H9 (cell line): ENCODE measurements around the gene ADRM1. TPM values are rescaled to one million over a fixed set of nuclear protein-coding genes. Genes with fewer than 3 reads are reported as not detected.
A peak's percentile ranks its signal among the peaks of the same experiment; 100 is the strongest.

Experiments used
- DNase-seq: peaks from one replicate; pipeline ENCODE4 v3.0.0-alpha.2; 2017
- H2AFZ ChIP-seq: one replicate; pipeline ENCODE4 v1.6.1; 2013; ENCODE audit warnings: mild to moderate bottlenecking, low read length, control low read depth, moderate library complexity
- H2AK5ac ChIP-seq: 2 replicates; pipeline ENCODE4 v1.6.1; 2013; ENCODE audit warnings: low read length, control low read depth, mixed read lengths; ENCODE audit not compliant: insufficient read length
- H2BK120ac ChIP-seq: one replicate; pipeline ENCODE4 v1.6.1; 2013; ENCODE audit warnings: low read depth, mild to moderate bottlenecking, low read length, control low read depth, inconsistent platforms; ENCODE audit not compliant: poor library complexity, severe bottlenecking
- H2BK12ac ChIP-seq: 2 replicates; pipeline ENCODE4 v1.6.1; 2013; ENCODE audit warnings: low read length, control low read depth, mixed read lengths, low read depth; ENCODE audit not compliant: insufficient read length
- H2BK15ac ChIP-seq: 2 replicates; pipeline ENCODE4 v1.6.1; 2013; ENCODE audit warnings: low read depth, low read length, control low read depth
- H2BK20ac ChIP-seq: one replicate; pipeline ENCODE4 v1.6.1; 2013; ENCODE audit warnings: low read depth, mild to moderate bottlenecking, low read length, control low read depth, inconsistent platforms; ENCODE audit not compliant: poor library complexity, severe bottlenecking
- H2BK5ac ChIP-seq: 2 replicates; pipeline ENCODE4 v1.6.1; 2013; ENCODE audit warnings: low read length, control low read depth, mixed read lengths; ENCODE audit not compliant: insufficient read length
- H3K14ac ChIP-seq: 2 replicates; pipeline ENCODE4 v1.6.1; 2013; ENCODE audit warnings: low read length, control low read depth; ENCODE audit not compliant: insufficient read depth
- H3K18ac ChIP-seq: 2 replicates; pipeline ENCODE4 v1.6.1; 2013; ENCODE audit warnings: low read depth, mild to moderate bottlenecking, mixed read lengths, low read length, control low read depth; ENCODE audit not compliant: insufficient read length
- H3K23ac ChIP-seq: 2 replicates; pipeline ENCODE4 v1.6.1; 2013; ENCODE audit warnings: low read length, control low read depth, mixed read lengths, low read depth; ENCODE audit not compliant: insufficient read length
- H3K23me2 ChIP-seq: 2 replicates; pipeline ENCODE4 v1.6.1; 2013; ENCODE audit warnings: low read depth, mild to moderate bottlenecking, mixed read lengths, low read length, control low read depth; ENCODE audit not compliant: insufficient read length, poor library complexity, severe bottlenecking
- H3K27ac ChIP-seq: 2 replicates; pipeline ENCODE4 v1.5.1; 2013; ENCODE audit warnings: low read length, control low read depth, mixed read lengths, low read depth; ENCODE audit not compliant: insufficient read length
- H3K27me3 ChIP-seq: 2 replicates; pipeline ENCODE4 v1.6.1; 2013; ENCODE audit warnings: low read length, control low read depth, inconsistent platforms; ENCODE audit not compliant: insufficient read depth
- H3K4ac ChIP-seq: 2 replicates; pipeline ENCODE4 v1.6.1; 2013; ENCODE audit warnings: low read depth, mild to moderate bottlenecking, control low read depth, inconsistent platforms, low read length, moderate library complexity
- H3K4me1 ChIP-seq: 2 replicates; pipeline ENCODE4 v1.6.1; 2013; ENCODE audit warnings: low read length, control low read depth, inconsistent platforms; ENCODE audit not compliant: insufficient read depth
- H3K4me2 ChIP-seq: 2 replicates; pipeline ENCODE4 v1.6.1; 2013; ENCODE audit warnings: low read length, control low read depth, mixed read lengths; ENCODE audit not compliant: insufficient read length, insufficient read depth
- H3K56ac ChIP-seq: 2 replicates; pipeline ENCODE4 v1.6.1; 2013; ENCODE audit warnings: low read depth, mild to moderate bottlenecking, mixed read lengths, low read length, control low read depth; ENCODE audit not compliant: insufficient read length
- H3K79me1 ChIP-seq: 2 replicates; pipeline ENCODE4 v1.6.1; 2013; ENCODE audit warnings: low read depth, mild to moderate bottlenecking, moderate library complexity, low read length, control low read depth, inconsistent platforms; ENCODE audit not compliant: insufficient read depth, poor library complexity, severe bottlenecking
- H3K79me2 ChIP-seq: 2 replicates; pipeline ENCODE4 v1.6.1; 2013; ENCODE audit warnings: low read length, control low read depth, inconsistent platforms; ENCODE audit not compliant: insufficient read depth
- H3K9ac ChIP-seq: 2 replicates; pipeline ENCODE4 v1.6.1; 2013; ENCODE audit warnings: low read length, control low read depth, mixed read lengths; ENCODE audit not compliant: insufficient read length; ENCODE audit errors: extremely low read depth
- H3K9me3 ChIP-seq: one replicate; pipeline ENCODE4 v1.6.1; 2013; ENCODE audit warnings: low read depth, low read length, inconsistent platforms; ENCODE audit not compliant: control insufficient read depth
- H3T11ph ChIP-seq: one replicate; pipeline ENCODE4 v1.6.1; 2013; ENCODE audit warnings: mild to moderate bottlenecking, low read length, control low read depth, inconsistent platforms
- H4K20me1 ChIP-seq: one replicate; pipeline ENCODE4 v1.6.1; 2013; ENCODE audit not compliant: control insufficient read depth, insufficient read length, insufficient read depth
- H4K5ac ChIP-seq: 2 replicates; pipeline ENCODE4 v1.6.1; 2013; ENCODE audit warnings: low read depth, mild to moderate bottlenecking, mixed read lengths, low read length, control low read depth; ENCODE audit not compliant: insufficient read length
- H4K8ac ChIP-seq: replicated peaks from 2 replicates; pipeline ENCODE4 v1.6.1; 2013; ENCODE audit warnings: low read length, control low read depth, mixed read lengths, low read depth; ENCODE audit not compliant: insufficient read length
- H4K91ac ChIP-seq: 2 replicates; pipeline ENCODE4 v1.6.1; 2013; ENCODE audit warnings: low read depth, mild to moderate bottlenecking, moderate library complexity, mixed read lengths, low read length, control low read depth; ENCODE audit not compliant: insufficient read length
- H3K27ac Mint-ChIP-seq, 3 experiments: 2 replicates in 2 of 3; 3 replicates in 1 of 3; pipeline ENCODE4 v1.8.0; 2020 to 2021; ENCODE audit warnings: mixed read lengths in 3 of 3, mild to moderate bottlenecking in 1 of 3, moderate library complexity in 1 of 3
- H3K27me3 Mint-ChIP-seq: 2 replicates; pipeline ENCODE4 v1.8.0; 2021; ENCODE audit warnings: low read depth, mild to moderate bottlenecking, moderate library complexity, mixed read lengths
- H3K36me3 Mint-ChIP-seq, 3 experiments: 2 replicates in 2 of 3; 3 replicates in 1 of 3; pipeline ENCODE4 v1.8.0; 2020 to 2021; ENCODE audit warnings: low read depth in 3 of 3, mixed read lengths in 3 of 3; ENCODE audit not compliant: insufficient read depth in 1 of 3
- H3K4me1 Mint-ChIP-seq, 2 experiments: 2 replicates each; pipeline ENCODE4 v1.8.0; 2020; ENCODE audit warnings: mixed read lengths in 2 of 2
- H3K4me3 Mint-ChIP-seq, 2 experiments: 2 replicates in 1 of 2; 3 replicates in 1 of 2; pipeline ENCODE4 v1.8.0; 2020 to 2021; ENCODE audit warnings: mild to moderate bottlenecking in 2 of 2, mixed read lengths in 2 of 2, moderate library complexity in 1 of 2
- H3K9me3 Mint-ChIP-seq, 2 experiments: 2 replicates in 1 of 2; 3 replicates in 1 of 2; pipeline ENCODE4 v1.8.0; 2020; ENCODE audit warnings: mild to moderate bottlenecking in 2 of 2, mixed read lengths in 2 of 2, moderate library complexity in 1 of 2
- WGBS: extraction: QIAGEN DNeasy Blood & Tissue Kit; methylation state at CpG from one replicate; pipeline ENCODE4 v1.1.7; 2013; ENCODE audit warnings: missing lambda C conversion rate, low lambda C conversion rate, mixed read lengths; ENCODE audit not compliant: insufficient read length; ENCODE audit errors: extremely low coverage; 5-methylcytosine and 5-hydroxymethylcytosine counted together
- total RNA-seq: library from RNA; stranded (reverse); gene quantifications from 2 replicates; pipeline ENCODE4 v1.2.1, GENCODE V29; 2021
- TF ChIP-seq, protein P1 (sequence below): fragments of 200-600 bp; sonication (generic); conservative IDR thresholded peaks from 3 replicates; pipeline ENCODE4 v1.8.0; 2021; ENCODE audit warnings: antibody characterized with exemption, mild to moderate bottlenecking

The ADRM1 gene
- total RNA-seq, 1 experiment from 2014 or later: 153 TPM

DNA sequence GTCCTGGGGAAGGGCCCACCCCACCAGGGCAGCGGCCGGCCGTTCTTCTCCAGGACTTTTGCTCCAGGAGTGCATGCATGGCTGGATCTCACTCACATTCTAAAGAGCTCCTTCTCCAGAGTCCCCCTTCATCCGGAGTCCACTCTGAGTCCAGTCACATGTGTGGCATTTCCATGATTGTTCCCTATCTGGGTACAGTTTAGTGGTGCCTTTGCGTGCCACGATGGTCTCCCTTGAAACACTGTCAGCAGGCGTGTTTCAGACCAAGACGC, 43.6 kb upstream of the ADRM1 start:
- Histone ChIP-seq H3T11ph (no peak overlapping the region), H4K20me1 (no peaks in the 10 kb centered on the region), H3K14ac (no peak overlapping the region), H3K9me3 (no peaks in the 10 kb centered on the region), H3K79me2 (no peaks in the 10 kb centered on the region), H2BK15ac (no peak overlapping the region), H3K4me2 (no peak overlapping the region), H3K4me1 (no peaks in the 10 kb centered on the region), H2BK120ac (no peak overlapping the region), H2BK12ac (no peak overlapping the region), H2BK20ac (no peak overlapping the region), H3K27me3 (no peaks in the 10 kb centered on the region), H3K79me1 (no peaks in the 10 kb centered on the region), H3K56ac (no peak overlapping the region), H2AK5ac (no peak overlapping the region), H4K8ac (no peak overlapping the region), H3K23me2 (no peaks in the 10 kb centered on the region), H3K4ac (no peak overlapping the region), H2BK5ac (no peak overlapping the region), H3K27ac (no peak overlapping the region), H2AFZ (no peak overlapping the region), H4K5ac (no peak overlapping the region), H3K23ac (no peak overlapping the region), H4K91ac (no peak overlapping the region), H3K9ac (no peak overlapping the region), H3K18ac (no peak overlapping the region)
- no peak for DNase-seq
- Mint-ChIP-seq H3K9me3 (no peaks in the 10 kb centered on the region), H3K4me3 (no peak overlapping the region), H3K27ac (0 out of 7 replicates have a peak overlapping the region, but pooled peaks of 1 of the 3 experiments have one; percentile 34), H3K27me3 (no peaks in the 10 kb centered on the region), H3K4me1 (peaks cover under 1% of the 10 kb centered on the region in 2 experiments), H3K36me3 (peaks cover 19 to 70% (median 45%) of the 10 kb centered on the region in 3 experiments; a peak in 6 of 7 replicates)
- WGBS: no CpG with 5 or more reads among the region's 8 CpGs
- TF ChIP-seq, protein P1, sequence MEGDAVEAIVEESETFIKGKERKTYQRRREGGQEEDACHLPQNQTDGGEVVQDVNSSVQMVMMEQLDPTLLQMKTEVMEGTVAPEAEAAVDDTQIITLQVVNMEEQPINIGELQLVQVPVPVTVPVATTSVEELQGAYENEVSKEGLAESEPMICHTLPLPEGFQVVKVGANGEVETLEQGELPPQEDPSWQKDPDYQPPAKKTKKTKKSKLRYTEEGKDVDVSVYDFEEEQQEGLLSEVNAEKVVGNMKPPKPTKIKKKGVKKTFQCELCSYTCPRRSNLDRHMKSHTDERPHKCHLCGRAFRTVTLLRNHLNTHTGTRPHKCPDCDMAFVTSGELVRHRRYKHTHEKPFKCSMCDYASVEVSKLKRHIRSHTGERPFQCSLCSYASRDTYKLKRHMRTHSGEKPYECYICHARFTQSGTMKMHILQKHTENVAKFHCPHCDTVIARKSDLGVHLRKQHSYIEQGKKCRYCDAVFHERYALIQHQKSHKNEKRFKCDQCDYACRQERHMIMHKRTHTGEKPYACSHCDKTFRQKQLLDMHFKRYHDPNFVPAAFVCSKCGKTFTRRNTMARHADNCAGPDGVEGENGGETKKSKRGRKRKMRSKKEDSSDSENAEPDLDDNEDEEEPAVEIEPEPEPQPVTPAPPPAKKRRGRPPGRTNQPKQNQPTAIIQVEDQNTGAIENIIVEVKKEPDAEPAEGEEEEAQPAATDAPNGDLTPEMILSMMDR: no peak
